H1 (cell line): ENCODE results near the gene TOMM40. TPM values are rescaled to one million over a fixed set of nuclear protein-coding genes. Genes with fewer than 3 reads are reported as not detected.

ENCODE experiments used
- CEBPB ChIP-seq: IDR thresholded peaks from 2 replicates; pipeline ENCODE4 v1.6.1; 2012; ENCODE audit warnings: low read depth, low read length
- EZH2 ChIP-seq: fragments of 200-600 bp; sonication (generic); IDR thresholded peaks from 2 replicates; pipeline ENCODE4 v1.7.1; 2012; ENCODE audit warnings: low read depth, mild to moderate bottlenecking, moderate library complexity, low read length, inconsistent platforms; ENCODE audit not compliant: severe bottlenecking
- FOSL1 ChIP-seq: IDR thresholded peaks from 2 replicates; pipeline ENCODE4 v1.6.1; 2011; ENCODE audit warnings: mild to moderate bottlenecking, low read depth, low read length, moderate library complexity; ENCODE audit not compliant: insufficient read depth
- GABPA ChIP-seq: IDR thresholded peaks from 2 replicates; pipeline ENCODE4 v1.6.1; 2011; ENCODE audit warnings: mild to moderate bottlenecking, low read length, moderate library complexity, borderline replicate concordance; ENCODE audit not compliant: insufficient read depth
- KDM1A ChIP-seq: fragments of 200-600, 300-600 bp; sonication (generic); IDR thresholded peaks from 2 replicates; pipeline ENCODE4 v1.7.1; 2016; ENCODE audit warnings: mild to moderate bottlenecking, low read length, borderline replicate concordance
- MAFK ChIP-seq: IDR thresholded peaks from 2 replicates; pipeline ENCODE4 v1.6.1; 2012; ENCODE audit warnings: low read depth, mild to moderate bottlenecking, improper control_type of control experiment, low read length
- SUZ12 ChIP-seq: fragments of 200-600 bp; sonication (generic); IDR thresholded peaks from 2 replicates; pipeline ENCODE4 v1.6.1; 2012; ENCODE audit warnings: mild to moderate bottlenecking, inconsistent platforms, low read length, moderate library complexity, mixed read lengths
- TAF1 ChIP-seq: IDR thresholded peaks from 2 replicates; pipeline ENCODE4 v1.6.1; 2011; ENCODE audit warnings: mild to moderate bottlenecking, low read depth, low read length
- ZNF274 ChIP-seq: IDR thresholded peaks from 2 replicates; pipeline ENCODE4 v1.7.0; 2012; ENCODE audit warnings: low read length, borderline replicate concordance; ENCODE audit errors: extremely low read depth
- polyA plus RNA-seq, 7 experiments: library from polyadenylated mRNA; depleted of rRNA in 3 of 7; stranded (reverse) in 5 of 7; unstranded in 2 of 7; fragments of >200 nt in 5 of 7; fragments of 200-250 nt in 2 of 7; gene quantifications; 1 replicate in 5 of 7; 2 replicates in 1 of 7; 4 replicates in 1 of 7; pipeline versions ENCODE4 v1.2.1 to v1.2.3, GENCODE V29; 2011 to 2013; ENCODE audit warnings: missing spikeins in 2 of 7, mixed read lengths in 2 of 7
- total RNA-seq: library from RNA; stranded (reverse); fragmentation: NEBNext Ultra II Directional; extraction: Animal tissue kit (Norgen Biotek cat#: 25700); gene quantifications from 2 replicates; pipeline ENCODE4 v1.2.1, GENCODE V29; 2021
- TF ChIP-seq, protein P1 (sequence below): fragments of 300-600 bp; sonication (generic); IDR thresholded peaks from 2 replicates; pipeline ENCODE4 v1.7.1; 2012; ENCODE audit warnings: low read length, moderate library complexity, mild to moderate bottlenecking, inconsistent platforms; ENCODE audit not compliant: insufficient replicate concordance

TOMM40 gene
- total and polyA plus RNA-seq, 2 of the 8 experiments (the other 6 are each of a cell fraction or from before 2014, with no cell fraction given) = 154 to 179 TPM

DNA sequence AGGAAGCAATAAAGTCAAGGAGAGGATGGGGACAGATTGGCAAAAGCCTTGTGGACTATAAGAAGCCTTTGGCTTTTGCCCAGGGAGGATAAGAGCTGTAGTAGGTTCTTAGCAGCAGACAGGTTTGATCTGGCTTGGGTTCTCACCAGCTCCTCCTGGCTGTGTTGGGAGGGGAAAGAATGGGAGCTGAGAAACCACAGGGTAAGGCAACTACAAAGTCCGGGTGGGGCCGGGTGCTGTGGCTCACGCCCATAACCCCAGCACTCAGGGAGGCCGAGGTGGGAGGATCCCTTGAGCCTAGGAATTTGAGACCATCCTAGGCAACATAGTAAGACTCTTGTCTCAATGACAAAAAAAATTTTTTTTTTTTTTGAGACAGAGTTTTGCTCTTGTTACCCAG lies 24.4 kb upstream of the TOMM40 start (continued):
- TF ChIP-seq, protein P1, sequence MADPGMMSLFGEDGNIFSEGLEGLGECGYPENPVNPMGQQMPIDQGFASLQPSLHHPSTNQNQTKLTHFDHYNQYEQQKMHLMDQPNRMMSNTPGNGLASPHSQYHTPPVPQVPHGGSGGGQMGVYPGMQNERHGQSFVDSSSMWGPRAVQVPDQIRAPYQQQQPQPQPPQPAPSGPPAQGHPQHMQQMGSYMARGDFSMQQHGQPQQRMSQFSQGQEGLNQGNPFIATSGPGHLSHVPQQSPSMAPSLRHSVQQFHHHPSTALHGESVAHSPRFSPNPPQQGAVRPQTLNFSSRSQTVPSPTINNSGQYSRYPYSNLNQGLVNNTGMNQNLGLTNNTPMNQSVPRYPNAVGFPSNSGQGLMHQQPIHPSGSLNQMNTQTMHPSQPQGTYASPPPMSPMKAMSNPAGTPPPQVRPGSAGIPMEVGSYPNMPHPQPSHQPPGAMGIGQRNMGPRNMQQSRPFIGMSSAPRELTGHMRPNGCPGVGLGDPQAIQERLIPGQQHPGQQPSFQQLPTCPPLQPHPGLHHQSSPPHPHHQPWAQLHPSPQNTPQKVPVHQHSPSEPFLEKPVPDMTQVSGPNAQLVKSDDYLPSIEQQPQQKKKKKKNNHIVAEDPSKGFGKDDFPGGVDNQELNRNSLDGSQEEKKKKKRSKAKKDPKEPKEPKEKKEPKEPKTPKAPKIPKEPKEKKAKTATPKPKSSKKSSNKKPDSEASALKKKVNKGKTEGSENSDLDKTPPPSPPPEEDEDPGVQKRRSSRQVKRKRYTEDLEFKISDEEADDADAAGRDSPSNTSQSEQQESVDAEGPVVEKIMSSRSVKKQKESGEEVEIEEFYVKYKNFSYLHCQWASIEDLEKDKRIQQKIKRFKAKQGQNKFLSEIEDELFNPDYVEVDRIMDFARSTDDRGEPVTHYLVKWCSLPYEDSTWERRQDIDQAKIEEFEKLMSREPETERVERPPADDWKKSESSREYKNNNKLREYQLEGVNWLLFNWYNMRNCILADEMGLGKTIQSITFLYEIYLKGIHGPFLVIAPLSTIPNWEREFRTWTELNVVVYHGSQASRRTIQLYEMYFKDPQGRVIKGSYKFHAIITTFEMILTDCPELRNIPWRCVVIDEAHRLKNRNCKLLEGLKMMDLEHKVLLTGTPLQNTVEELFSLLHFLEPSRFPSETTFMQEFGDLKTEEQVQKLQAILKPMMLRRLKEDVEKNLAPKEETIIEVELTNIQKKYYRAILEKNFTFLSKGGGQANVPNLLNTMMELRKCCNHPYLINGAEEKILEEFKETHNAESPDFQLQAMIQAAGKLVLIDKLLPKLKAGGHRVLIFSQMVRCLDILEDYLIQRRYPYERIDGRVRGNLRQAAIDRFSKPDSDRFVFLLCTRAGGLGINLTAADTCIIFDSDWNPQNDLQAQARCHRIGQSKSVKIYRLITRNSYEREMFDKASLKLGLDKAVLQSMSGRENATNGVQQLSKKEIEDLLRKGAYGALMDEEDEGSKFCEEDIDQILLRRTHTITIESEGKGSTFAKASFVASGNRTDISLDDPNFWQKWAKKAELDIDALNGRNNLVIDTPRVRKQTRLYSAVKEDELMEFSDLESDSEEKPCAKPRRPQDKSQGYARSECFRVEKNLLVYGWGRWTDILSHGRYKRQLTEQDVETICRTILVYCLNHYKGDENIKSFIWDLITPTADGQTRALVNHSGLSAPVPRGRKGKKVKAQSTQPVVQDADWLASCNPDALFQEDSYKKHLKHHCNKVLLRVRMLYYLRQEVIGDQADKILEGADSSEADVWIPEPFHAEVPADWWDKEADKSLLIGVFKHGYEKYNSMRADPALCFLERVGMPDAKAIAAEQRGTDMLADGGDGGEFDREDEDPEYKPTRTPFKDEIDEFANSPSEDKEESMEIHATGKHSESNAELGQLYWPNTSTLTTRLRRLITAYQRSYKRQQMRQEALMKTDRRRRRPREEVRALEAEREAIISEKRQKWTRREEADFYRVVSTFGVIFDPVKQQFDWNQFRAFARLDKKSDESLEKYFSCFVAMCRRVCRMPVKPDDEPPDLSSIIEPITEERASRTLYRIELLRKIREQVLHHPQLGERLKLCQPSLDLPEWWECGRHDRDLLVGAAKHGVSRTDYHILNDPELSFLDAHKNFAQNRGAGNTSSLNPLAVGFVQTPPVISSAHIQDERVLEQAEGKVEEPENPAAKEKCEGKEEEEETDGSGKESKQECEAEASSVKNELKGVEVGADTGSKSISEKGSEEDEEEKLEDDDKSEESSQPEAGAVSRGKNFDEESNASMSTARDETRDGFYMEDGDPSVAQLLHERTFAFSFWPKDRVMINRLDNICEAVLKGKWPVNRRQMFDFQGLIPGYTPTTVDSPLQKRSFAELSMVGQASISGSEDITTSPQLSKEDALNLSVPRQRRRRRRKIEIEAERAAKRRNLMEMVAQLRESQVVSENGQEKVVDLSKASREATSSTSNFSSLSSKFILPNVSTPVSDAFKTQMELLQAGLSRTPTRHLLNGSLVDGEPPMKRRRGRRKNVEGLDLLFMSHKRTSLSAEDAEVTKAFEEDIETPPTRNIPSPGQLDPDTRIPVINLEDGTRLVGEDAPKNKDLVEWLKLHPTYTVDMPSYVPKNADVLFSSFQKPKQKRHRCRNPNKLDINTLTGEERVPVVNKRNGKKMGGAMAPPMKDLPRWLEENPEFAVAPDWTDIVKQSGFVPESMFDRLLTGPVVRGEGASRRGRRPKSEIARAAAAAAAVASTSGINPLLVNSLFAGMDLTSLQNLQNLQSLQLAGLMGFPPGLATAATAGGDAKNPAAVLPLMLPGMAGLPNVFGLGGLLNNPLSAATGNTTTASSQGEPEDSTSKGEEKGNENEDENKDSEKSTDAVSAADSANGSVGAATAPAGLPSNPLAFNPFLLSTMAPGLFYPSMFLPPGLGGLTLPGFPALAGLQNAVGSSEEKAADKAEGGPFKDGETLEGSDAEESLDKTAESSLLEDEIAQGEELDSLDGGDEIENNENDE = no peak
- no peak for TF ChIP-seq ZNF274
- no peak for TF ChIP-seq KDM1A
- no peak for TF ChIP-seq SUZ12
- TF ChIP-seq CEBPB = no peak
- no peak for TF ChIP-seq MAFK
- TF ChIP-seq FOSL1 = no peak
- no peak for TF ChIP-seq TAF1
- no peak for TF ChIP-seq GABPA
- TF ChIP-seq EZH2 = no peak
